Smooth muscle cell (in vitro differentiated cells): ENCODE measurements around the gene COL24A1. TPM values are rescaled to one million over a fixed set of nuclear protein-coding genes. Genes with fewer than 3 reads are reported as not detected.
A peak's percentile ranks its signal among the peaks of the same experiment; 100 is the strongest.

Source experiments
- DNase-seq: peaks from one replicate; lab custom pipeline; 2025; ENCODE audit not compliant: unreplicated experiment; lab: John Stamatoyannopoulos, UW
- H2AFZ ChIP-seq: fragments of 200-600 bp; sonication (generic); 2 replicates; pipeline ENCODE4 v1.6.0; 2016; ENCODE audit warnings: antibody characterized with exemption, low read depth, mild to moderate bottlenecking
- H3F3A ChIP-seq: fragments of 200-600 bp; sonication (generic); 2 replicates; pipeline ENCODE4 v1.6.0; 2017; ENCODE audit warnings: antibody characterized with exemption, low read depth
- H3K27ac ChIP-seq: fragments of 200-600 bp; sonication (generic); 2 replicates; pipeline ENCODE4 v1.5.1; 2016; ENCODE audit warnings: low read depth, mild to moderate bottlenecking
- H3K27me3 ChIP-seq: fragments of 200-600 bp; sonication (generic); 2 replicates; pipeline ENCODE4 v1.6.1; 2016; ENCODE audit warnings: low read depth, mild to moderate bottlenecking
- H3K36me3 ChIP-seq: fragments of 200-600 bp; sonication (generic); 2 replicates; pipeline ENCODE4 v1.5.1; 2016; ENCODE audit warnings: low read depth
- H3K4me1 ChIP-seq: fragments of 200-600 bp; sonication (generic); 2 replicates; pipeline ENCODE4 v1.5.1; 2016; ENCODE audit warnings: low read depth
- H3K4me2 ChIP-seq: fragments of 200-600 bp; sonication (generic); 2 replicates; pipeline ENCODE4 v1.6.0; 2016; ENCODE audit warnings: mild to moderate bottlenecking
- H3K4me3 ChIP-seq: fragments of 200-600 bp; sonication (generic); 2 replicates; pipeline ENCODE4 v1.5.1; 2016; ENCODE audit warnings: mild to moderate bottlenecking
- H3K79me2 ChIP-seq: fragments of 200-600 bp; sonication (generic); 2 replicates; pipeline ENCODE4 v1.6.0; 2016; ENCODE audit warnings: low read depth, mild to moderate bottlenecking
- H3K9ac ChIP-seq: fragments of 200-600 bp; sonication (generic); 2 replicates; pipeline ENCODE4 v1.6.0; 2016; ENCODE audit warnings: low read depth
- H3K9me3 ChIP-seq: fragments of 200-600 bp; sonication (generic); replicated peaks from 2 replicates; pipeline ENCODE4 v1.5.1; 2016; ENCODE audit warnings: low read depth
- H4K20me1 ChIP-seq: fragments of 200-600 bp; sonication (generic); 2 replicates; pipeline ENCODE4 v1.6.0; 2016; ENCODE audit warnings: low read depth
- WGBS: methylation state at CpG from one replicate; pipeline ENCODE4 v1.1.7; 2016; ENCODE audit warnings: low lambda C conversion rate; 5-methylcytosine and 5-hydroxymethylcytosine counted together
- polyA plus RNA-seq: library from polyadenylated mRNA; unstranded; fragments of >200 nt; fragmentation: Nextera tagmentation; extraction: Ambion mirVana; gene quantifications from 2 replicates; pipeline ENCODE4 v1.2.1, GENCODE V29; 2016
- total RNA-seq: library from RNA; depleted of rRNA; stranded (reverse); fragments of >200 nt; gene quantifications from 2 replicates; pipeline ENCODE4 v1.2.3, GENCODE V29; 2014
- TF ChIP-seq, protein P1 (sequence below): fragments of 200-600 bp; sonication (generic); IDR thresholded peaks from 2 replicates; pipeline ENCODE4 v1.5.1; 2017; ENCODE audit warnings: borderline replicate concordance, mild to moderate bottlenecking, antibody characterized with exemption; ENCODE audit not compliant: insufficient read depth, poor library complexity, severe bottlenecking

COL24A1 gene
- total and polyA plus RNA-seq, 2 experiments from 2014 or later, result 1.5 to 3.2 TPM

DNA sequence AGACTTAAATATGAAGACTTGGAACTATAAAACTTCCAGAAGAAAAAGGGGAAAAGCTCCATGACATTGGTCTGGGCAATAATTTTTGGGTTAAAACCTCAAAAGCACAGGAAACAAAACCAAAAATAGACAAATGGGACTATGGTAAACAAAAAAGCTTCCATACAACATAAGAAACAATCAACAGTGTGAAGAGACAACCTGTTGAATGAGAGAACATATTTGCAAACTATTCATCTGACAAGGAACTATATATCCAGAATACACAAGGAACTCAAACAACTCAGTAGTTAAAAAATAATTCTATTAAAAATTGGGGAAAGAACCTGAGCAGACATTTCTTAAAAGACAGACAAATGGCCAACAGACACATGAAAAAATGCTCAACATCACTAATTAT is 255.7 kb downstream of the COL24A1 start:
- no peaks in the 10 kb centered on the region for H3K79me2 ChIP-seq
- no peak overlapping the region for H3K9ac ChIP-seq
- no peak overlapping the region for H3K4me3 ChIP-seq
- no peaks in the 10 kb centered on the region for H3K9me3 ChIP-seq
- no peaks in the 10 kb centered on the region for H3K4me1 ChIP-seq
- H3K27ac ChIP-seq, result no peak overlapping the region
- H3F3A ChIP-seq, result no peaks in the 10 kb centered on the region
- no peak for DNase-seq
- no peaks in the 10 kb centered on the region for H4K20me1 ChIP-seq
- no peak overlapping the region for H3K4me2 ChIP-seq
- H3K36me3 ChIP-seq, result no peaks in the 10 kb centered on the region
- H2AFZ ChIP-seq, result no peak overlapping the region
- TF ChIP-seq, protein P1, sequence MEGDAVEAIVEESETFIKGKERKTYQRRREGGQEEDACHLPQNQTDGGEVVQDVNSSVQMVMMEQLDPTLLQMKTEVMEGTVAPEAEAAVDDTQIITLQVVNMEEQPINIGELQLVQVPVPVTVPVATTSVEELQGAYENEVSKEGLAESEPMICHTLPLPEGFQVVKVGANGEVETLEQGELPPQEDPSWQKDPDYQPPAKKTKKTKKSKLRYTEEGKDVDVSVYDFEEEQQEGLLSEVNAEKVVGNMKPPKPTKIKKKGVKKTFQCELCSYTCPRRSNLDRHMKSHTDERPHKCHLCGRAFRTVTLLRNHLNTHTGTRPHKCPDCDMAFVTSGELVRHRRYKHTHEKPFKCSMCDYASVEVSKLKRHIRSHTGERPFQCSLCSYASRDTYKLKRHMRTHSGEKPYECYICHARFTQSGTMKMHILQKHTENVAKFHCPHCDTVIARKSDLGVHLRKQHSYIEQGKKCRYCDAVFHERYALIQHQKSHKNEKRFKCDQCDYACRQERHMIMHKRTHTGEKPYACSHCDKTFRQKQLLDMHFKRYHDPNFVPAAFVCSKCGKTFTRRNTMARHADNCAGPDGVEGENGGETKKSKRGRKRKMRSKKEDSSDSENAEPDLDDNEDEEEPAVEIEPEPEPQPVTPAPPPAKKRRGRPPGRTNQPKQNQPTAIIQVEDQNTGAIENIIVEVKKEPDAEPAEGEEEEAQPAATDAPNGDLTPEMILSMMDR, result no peak
- H3K27me3 ChIP-seq, result peaks cover 5% of the 10 kb centered on the region

DNA sequence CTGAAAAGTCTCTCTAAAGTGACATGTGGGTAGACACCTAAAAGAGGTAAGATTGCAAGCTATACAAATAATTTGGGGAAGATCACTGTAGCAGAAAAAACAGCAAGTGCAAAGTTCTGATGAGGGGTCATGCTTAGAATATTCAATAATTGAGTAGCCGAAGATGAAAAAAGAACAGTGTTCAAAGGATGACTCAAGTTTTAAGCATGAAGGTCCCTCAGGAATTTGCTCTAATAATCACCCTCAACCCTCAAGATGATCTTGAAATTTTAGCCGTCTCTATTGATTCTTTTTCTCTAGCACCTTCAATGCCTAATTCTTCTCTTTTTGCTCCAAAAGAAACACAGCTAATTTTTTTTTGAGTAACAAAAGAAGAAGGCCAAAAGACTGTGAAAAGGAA is 257.7 kb downstream of the COL24A1 start:
- H3K9ac ChIP-seq, result no peak overlapping the region
- no peaks in the 10 kb centered on the region for H3F3A ChIP-seq
- H3K4me3 ChIP-seq, result no peak overlapping the region
- peaks cover 5% of the 10 kb centered on the region for H3K27me3 ChIP-seq
- DNase-seq, result no peak
- H4K20me1 ChIP-seq, result no peaks in the 10 kb centered on the region
- H3K4me2 ChIP-seq, result no peak overlapping the region
- no peak overlapping the region for H2AFZ ChIP-seq
- no peak overlapping the region for H3K27ac ChIP-seq
- TF ChIP-seq, protein P1, result no peak
- no peaks in the 10 kb centered on the region for H3K4me1 ChIP-seq
- no peaks in the 10 kb centered on the region for H3K36me3 ChIP-seq
- WGBS, result 60% methylated on average over 2 of the region's 2 CpGs
- no peaks in the 10 kb centered on the region for H3K9me3 ChIP-seq
- H3K79me2 ChIP-seq, result no peaks in the 10 kb centered on the region

DNA sequence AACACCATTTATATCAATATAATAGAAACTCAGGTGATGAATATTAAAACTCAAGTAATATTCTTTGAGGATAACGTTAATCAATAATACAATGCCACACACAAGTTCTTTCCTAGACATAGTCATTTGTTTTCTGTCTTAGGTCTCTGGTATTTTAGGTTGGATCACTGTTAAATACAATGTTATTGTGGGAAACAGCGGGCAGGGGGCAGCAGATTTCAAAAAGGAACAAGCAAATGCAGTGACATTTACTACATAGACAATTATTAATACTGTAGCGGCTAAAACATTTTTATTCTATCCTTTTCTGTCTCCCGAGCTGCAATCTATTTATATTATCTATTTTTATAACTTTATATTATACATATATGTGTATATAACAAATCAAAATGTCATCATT is 261.9 kb downstream of the COL24A1 start:
- H3F3A ChIP-seq, result no peaks in the 10 kb centered on the region
- 19% methylated on average over 4 of the region's 4 CpGs for WGBS

DNA sequence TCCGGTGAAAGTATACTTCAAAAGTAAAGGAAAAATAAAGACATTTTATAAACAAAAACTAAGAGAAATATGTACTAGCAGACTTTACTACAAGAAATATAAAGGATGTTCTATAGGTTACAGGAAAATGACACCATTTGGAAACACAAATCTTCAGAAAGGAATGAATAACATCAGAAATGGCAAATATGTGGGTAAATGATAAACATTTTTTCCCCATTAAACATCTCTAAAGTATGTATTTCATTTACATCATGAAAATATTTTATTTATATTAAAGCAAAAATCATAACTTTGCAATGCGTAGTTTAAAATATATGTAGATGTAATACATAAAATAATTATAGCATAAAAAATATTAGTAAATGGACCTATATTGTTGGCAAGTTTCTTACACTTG is 264.2 kb downstream of the COL24A1 start:
- no peaks in the 10 kb centered on the region for H3K36me3 ChIP-seq
- H2AFZ ChIP-seq, result no peak overlapping the region
- no peaks in the 10 kb centered on the region for H3K79me2 ChIP-seq
- no peaks in the 10 kb centered on the region for H3K27me3 ChIP-seq
- TF ChIP-seq, protein P1, result no peak
- H3K4me2 ChIP-seq, result no peak overlapping the region
- no peaks in the 10 kb centered on the region for H3F3A ChIP-seq
- no peak for DNase-seq
- no peak overlapping the region for H3K9ac ChIP-seq
- no peaks in the 10 kb centered on the region for H4K20me1 ChIP-seq
- H3K9me3 ChIP-seq, result no peaks in the 10 kb centered on the region
- 98% methylated on average over 2 of the region's 2 CpGs for WGBS
- H3K4me3 ChIP-seq, result no peak overlapping the region
- no peak overlapping the region for H3K27ac ChIP-seq
- H3K4me1 ChIP-seq, result no peaks in the 10 kb centered on the region

More for the DNA sequence above, 261.9 kb downstream of the COL24A1 start:
- no peak for DNase-seq
- no peak overlapping the region for H3K4me2 ChIP-seq
- H2AFZ ChIP-seq, result no peak overlapping the region
- no peaks in the 10 kb centered on the region for H3K9me3 ChIP-seq
- H3K4me3 ChIP-seq, result no peak overlapping the region
- no peaks in the 10 kb centered on the region for H3K4me1 ChIP-seq
- H3K27ac ChIP-seq, result no peak overlapping the region
- no peaks in the 10 kb centered on the region for H3K79me2 ChIP-seq
- no peaks in the 10 kb centered on the region for H3K36me3 ChIP-seq
- no peaks in the 10 kb centered on the region for H3K27me3 ChIP-seq
- no peak overlapping the region for H3K9ac ChIP-seq
- H4K20me1 ChIP-seq, result no peaks in the 10 kb centered on the region
- TF ChIP-seq, protein P1, result peak; percentile 55
